Subcutaneous adipose tissue (tissue), 4 donors: ENCODE data around the gene COL24A1. TPM values are rescaled to one million over a fixed set of nuclear protein-coding genes. Genes with fewer than 3 reads are reported as not detected.

Experiments
- total RNA-seq, 4 donors: library from RNA; depleted of rRNA; stranded (reverse); fragments of >200 nt; gene quantifications; one replicate each; pipeline ENCODE4 v1.1.0, GENCODE V29; 2016
- TF ChIP-seq, protein P1 (sequence below): fragments of 450-650 bp; IDR thresholded peaks from one replicate; pipeline ENCODE4 v1.5.1; 2016; ENCODE audit warnings: low read depth, mild to moderate bottlenecking, control low read depth, antibody characterized with exemption, moderate library complexity

The COL24A1 gene
- total RNA-seq, 4 donors from 2014 or later = 0.16 to 2.9 (median 1.3) TPM

GRCh38 chr1:86000601-86001000 is 156.0 kb downstream of the COL24A1 start:
- TF ChIP-seq, protein P1, sequence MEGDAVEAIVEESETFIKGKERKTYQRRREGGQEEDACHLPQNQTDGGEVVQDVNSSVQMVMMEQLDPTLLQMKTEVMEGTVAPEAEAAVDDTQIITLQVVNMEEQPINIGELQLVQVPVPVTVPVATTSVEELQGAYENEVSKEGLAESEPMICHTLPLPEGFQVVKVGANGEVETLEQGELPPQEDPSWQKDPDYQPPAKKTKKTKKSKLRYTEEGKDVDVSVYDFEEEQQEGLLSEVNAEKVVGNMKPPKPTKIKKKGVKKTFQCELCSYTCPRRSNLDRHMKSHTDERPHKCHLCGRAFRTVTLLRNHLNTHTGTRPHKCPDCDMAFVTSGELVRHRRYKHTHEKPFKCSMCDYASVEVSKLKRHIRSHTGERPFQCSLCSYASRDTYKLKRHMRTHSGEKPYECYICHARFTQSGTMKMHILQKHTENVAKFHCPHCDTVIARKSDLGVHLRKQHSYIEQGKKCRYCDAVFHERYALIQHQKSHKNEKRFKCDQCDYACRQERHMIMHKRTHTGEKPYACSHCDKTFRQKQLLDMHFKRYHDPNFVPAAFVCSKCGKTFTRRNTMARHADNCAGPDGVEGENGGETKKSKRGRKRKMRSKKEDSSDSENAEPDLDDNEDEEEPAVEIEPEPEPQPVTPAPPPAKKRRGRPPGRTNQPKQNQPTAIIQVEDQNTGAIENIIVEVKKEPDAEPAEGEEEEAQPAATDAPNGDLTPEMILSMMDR = no peak

GRCh38 chr1:85998105-85998855 is 158.3 kb downstream of the COL24A1 start:
- TF ChIP-seq, protein P1 = no peak

GRCh38 chr1:85992791-85993190 is 163.8 kb downstream of the COL24A1 start:
- TF ChIP-seq, protein P1 = no peak

DNA sequence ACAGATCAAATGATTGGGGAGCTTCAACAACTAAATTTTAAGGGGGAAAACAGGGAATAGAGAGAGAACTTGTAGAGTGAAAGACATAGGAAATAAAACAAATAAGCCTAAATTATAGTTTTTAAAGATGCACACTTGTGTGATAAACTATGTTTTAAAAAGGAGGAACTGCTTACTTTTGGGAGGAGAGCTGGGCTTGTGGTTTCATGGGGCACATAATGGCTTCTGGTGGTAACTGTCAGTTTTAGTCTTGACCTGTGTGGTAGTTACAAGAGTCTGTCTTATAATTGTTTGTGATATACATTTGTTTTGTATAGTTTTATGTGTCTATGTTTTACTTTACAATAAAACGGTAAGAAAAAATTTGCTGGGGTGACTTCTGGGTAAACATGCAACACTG is 165.3 kb downstream of the COL24A1 start:
- TF ChIP-seq, protein P1 = no peak

DNA sequence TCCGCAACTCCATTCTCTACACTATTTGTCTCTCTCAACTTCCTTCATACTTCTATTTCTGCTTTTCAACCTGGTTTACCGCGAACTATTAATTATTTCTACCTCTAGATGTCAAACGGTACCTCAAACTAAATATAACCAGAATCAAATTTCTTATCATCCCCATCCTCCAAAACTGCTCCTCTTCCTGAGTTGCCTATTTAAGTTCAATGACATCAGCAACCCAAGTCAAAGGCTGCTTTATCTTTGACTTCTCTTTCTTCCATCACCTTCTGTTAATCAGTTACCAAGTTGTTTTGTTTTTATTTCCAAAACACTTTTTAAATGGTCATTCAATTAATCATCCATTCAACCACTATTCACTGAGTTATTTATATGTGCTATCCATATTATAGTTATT is 171.9 kb downstream of the COL24A1 start:
- TF ChIP-seq, protein P1 = no peak

GRCh38 chr1:85983316-85983715 is 173.3 kb downstream of the COL24A1 start:
- TF ChIP-seq, protein P1 = no peak

- TF ChIP-seq, protein P1 = no peak
These were observed 179.9 kb downstream of the COL24A1 start for GRCh38 chr1:85976516-85977205.
